SK-N-MC (cell line): ENCODE measurements around the gene RICTOR.

Experiments used
- EZH2 ChIP-seq: fragments of 200-600 bp; sonication (generic); IDR thresholded peaks from one replicate; pipeline ENCODE4 v1.6.1; 2017; ENCODE audit warnings: antibody characterized with exemption
- FOXP2 ChIP-seq: optimal IDR thresholded peaks from 2 replicates; pipeline ENCODE3; 2011; ENCODE audit warnings: mild to moderate bottlenecking, moderate library complexity; ENCODE audit not compliant: insufficient read depth; ENCODE audit errors: extremely low read length, control extremely low read depth
- POLR2AphosphoS5 ChIP-seq: IDR thresholded peaks from 2 replicates; pipeline ENCODE4 v1.6.1; 2012; ENCODE audit warnings: mild to moderate bottlenecking, low read depth, low read length, borderline replicate concordance

- TF ChIP-seq POLR2AphosphoS5 (no peak), FOXP2 (no peak), EZH2 (no peak)
These were observed 19.0 kb downstream of the RICTOR start for GRCh38 chr5:39055027-39055767.
